Fibroblast of villous mesenchyme (primary cell): ENCODE data around the gene GFPT1. TPM values are rescaled to one million over a fixed set of nuclear protein-coding genes. Genes with fewer than 3 reads are reported as not detected.

Source experiments
- DNase-seq: peaks from one replicate; pipeline ENCODE4 v3.0.0-alpha.2; 2010; ENCODE audit warnings: low read depth
- H3K4me3 ChIP-seq: 2 replicates; pipeline ENCODE4 v1.5.1; 2011; ENCODE audit warnings: low read depth, mild to moderate bottlenecking, low read length
- CTCF ChIP-seq: IDR thresholded peaks from 2 replicates; pipeline ENCODE4 v1.5.1; 2012; ENCODE audit warnings: low read depth, mild to moderate bottlenecking, low read length; ENCODE audit not compliant: insufficient read depth
- total RNA-seq: library from RNA; depleted of rRNA; stranded (reverse); fragments of >200 nt; gene quantifications from 2 replicates; pipeline ENCODE4 v1.2.3, GENCODE V29; 2012

GFPT1 gene
- total RNA-seq, 1 donor = 75.1 TPM

- H3K4me3 ChIP-seq = no peak overlapping the region
- DNase-seq = peak; percentile 67
- TF ChIP-seq CTCF = no peak
These were observed 95.9 kb downstream of the GFPT1 start for GRCh38 chr2:69291004-69291650.

GRCh38 chr2:69288429-69288828 is 98.6 kb downstream of the GFPT1 start:
- H3K4me3 ChIP-seq = no peak overlapping the region
- TF ChIP-seq CTCF = no peak
- no peak for DNase-seq

GRCh38 chr2:69287544-69287943 is 99.5 kb downstream of the GFPT1 start:
- TF ChIP-seq CTCF = no peak
- peak; percentile 65 for DNase-seq
- H3K4me3 ChIP-seq = no peak overlapping the region

- no peak for TF ChIP-seq CTCF
- no peak for DNase-seq
- no peak overlapping the region for H3K4me3 ChIP-seq
These were observed 101.6 kb downstream of the GFPT1 start for GRCh38 chr2:69285379-69285894.

- no peak overlapping the region for H3K4me3 ChIP-seq
- DNase-seq = no peak
- TF ChIP-seq CTCF = no peak
These were observed 106.1 kb downstream of the GFPT1 start for GRCh38 chr2:69280796-69281412.

GRCh38 chr2:69279931-69280681 is 106.9 kb downstream of the GFPT1 start:
- DNase-seq = no peak
- no peak for TF ChIP-seq CTCF
- H3K4me3 ChIP-seq = no peak overlapping the region
